ENCODE measurements around the gene ANKRD24.

Gene ANKRD24

DNA sequence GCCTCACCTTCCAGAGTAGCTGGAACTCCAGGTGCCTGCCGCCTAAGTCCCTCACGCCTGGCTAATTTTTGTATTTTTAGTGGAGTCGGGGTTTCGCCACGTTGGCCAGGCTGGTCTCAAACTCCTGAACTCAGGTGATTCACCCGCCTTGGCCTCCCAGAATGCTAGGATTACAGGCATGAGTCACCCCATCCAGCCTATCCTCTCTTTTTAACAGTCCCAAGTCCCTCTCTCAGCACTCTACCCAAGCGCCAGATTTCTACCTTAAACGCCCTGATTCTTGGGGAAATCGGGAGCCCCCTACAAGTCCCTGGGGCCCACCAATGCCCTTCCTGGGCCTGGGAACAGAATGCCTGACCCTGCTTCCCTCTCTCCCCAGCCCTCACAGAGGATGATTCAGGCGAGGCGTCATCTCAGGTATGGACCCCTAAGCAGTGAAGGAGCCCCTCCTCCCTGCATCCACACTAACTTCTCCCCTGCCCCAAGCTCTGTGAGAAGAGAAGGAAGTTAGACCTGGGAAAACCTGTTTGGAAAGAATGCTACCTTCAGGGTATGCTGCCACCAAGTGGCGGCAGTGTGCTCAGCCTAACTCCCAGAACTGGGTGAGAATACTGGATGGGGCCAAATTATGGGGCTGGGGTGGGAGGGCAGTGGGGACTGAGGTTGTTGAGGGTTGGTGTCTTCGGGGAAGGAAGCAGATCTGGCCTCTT, 26.1 kb downstream of the ANKRD24 start:
- no peak overlapping the region for H2AFZ ChIP-seq (ENCODE audit: low read depth, low read length, severe bottlenecking)
- no peaks in the 10 kb centered on the region for H4K20me1 ChIP-seq (ENCODE audit: low read depth, low read length)
- TF ChIP-seq CTCF (IDR thresholded peaks at IDR 0.05; ENCODE audit: insufficient read depth, low read length, poor library complexity, severe bottlenecking) (peak; percentile 43), EZH2phosphoT487 (conservative IDR thresholded peaks at IDR 0.05; ENCODE audit: low read length) (no peak)
- H3K9me3 ChIP-seq (ENCODE audit: insufficient read depth, low read length) = no peaks in the 10 kb centered on the region
- H3F3A ChIP-seq (ENCODE audit: insufficient read depth) = no peaks in the 10 kb centered on the region
- no peaks in the 10 kb centered on the region for H3K36me3 ChIP-seq (ENCODE audit: low read length)
- no peak overlapping the region for H3K4me2 ChIP-seq (ENCODE audit: low read depth, low read length, poor library complexity, severe bottlenecking)
- no peaks in the 10 kb centered on the region for H3K27me3 ChIP-seq (ENCODE audit: low read length)
- no peak overlapping the region for H3K9ac ChIP-seq (ENCODE audit: low read length)
- H3K27ac ChIP-seq (ENCODE audit: low read depth, low read length) = no peak overlapping the region
- H3K4me3 ChIP-seq (ENCODE audit: insufficient read depth, low read length, poor library complexity, severe bottlenecking) = no peak overlapping the region
- H3K9me2 ChIP-seq (replicated peaks; ENCODE audit: insufficient read depth, low read length) = no peaks in the 10 kb centered on the region
- H3K79me2 ChIP-seq (ENCODE audit: insufficient read depth, low read length) = no peaks in the 10 kb centered on the region

DNA sequence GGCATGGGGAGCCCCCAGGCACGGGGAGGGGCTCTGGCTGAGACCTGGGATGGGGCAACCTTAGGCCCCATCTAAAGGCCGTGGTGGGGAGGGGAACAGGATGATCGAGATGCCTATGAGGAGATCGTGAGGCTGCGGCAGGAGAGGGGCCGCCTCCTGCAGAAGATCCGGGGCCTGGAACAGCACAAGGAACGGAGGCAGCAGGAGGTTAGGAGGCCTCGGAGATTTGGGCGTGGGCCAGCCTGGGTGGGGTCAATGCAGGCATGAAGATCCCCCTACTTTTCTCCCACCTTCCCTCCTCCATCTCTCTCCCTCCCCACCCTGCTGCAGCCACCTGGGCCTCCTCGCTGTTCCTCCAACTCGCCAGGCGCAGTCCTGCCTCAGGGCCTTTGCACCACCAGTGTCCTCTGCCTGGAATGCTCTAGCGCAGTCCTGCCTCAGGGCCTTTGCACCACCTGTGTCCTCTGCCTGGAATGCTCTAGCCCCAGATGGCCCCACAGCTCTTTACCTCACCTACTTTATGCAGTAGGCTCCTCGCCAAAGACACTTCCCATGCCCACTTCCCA, 27.8 kb downstream of the ANKRD24 start:
- H3K27ac ChIP-seq (ENCODE audit: low read depth, low read length) = no peak overlapping the region
- H3K36me3 ChIP-seq (ENCODE audit: low read length) = no peaks in the 10 kb centered on the region
- no peak overlapping the region for H3K4me2 ChIP-seq (ENCODE audit: low read depth, low read length, poor library complexity, severe bottlenecking)
- H3K4me3 ChIP-seq (ENCODE audit: insufficient read depth, low read length, poor library complexity, severe bottlenecking) = no peak overlapping the region
- TF ChIP-seq CTCF (IDR thresholded peaks at IDR 0.05; ENCODE audit: insufficient read depth, low read length, poor library complexity, severe bottlenecking) (no peak), EZH2phosphoT487 (conservative IDR thresholded peaks at IDR 0.05; ENCODE audit: low read length) (no peak)
- no peak overlapping the region for H2AFZ ChIP-seq (ENCODE audit: low read depth, low read length, severe bottlenecking)
- H3K9ac ChIP-seq (ENCODE audit: low read length) = no peak overlapping the region
- no peaks in the 10 kb centered on the region for H3K27me3 ChIP-seq (ENCODE audit: low read length)
- no peaks in the 10 kb centered on the region for H3F3A ChIP-seq (ENCODE audit: insufficient read depth)
- no peaks in the 10 kb centered on the region for H3K9me2 ChIP-seq (replicated peaks; ENCODE audit: insufficient read depth, low read length)
- H3K79me2 ChIP-seq (ENCODE audit: insufficient read depth, low read length) = no peaks in the 10 kb centered on the region
- H4K20me1 ChIP-seq (ENCODE audit: low read depth, low read length) = no peaks in the 10 kb centered on the region
- H3K9me3 ChIP-seq (ENCODE audit: insufficient read depth, low read length) = no peaks in the 10 kb centered on the region

GRCh38 chr19:4213116-4213515, 30.6 kb downstream of the ANKRD24 start:
- H3K27me3 ChIP-seq (ENCODE audit: low read length) = no peaks in the 10 kb centered on the region
- H3F3A ChIP-seq (ENCODE audit: insufficient read depth) = no peaks in the 10 kb centered on the region
- no peaks in the 10 kb centered on the region for H3K79me2 ChIP-seq (ENCODE audit: insufficient read depth, low read length)
- H3K4me2 ChIP-seq (ENCODE audit: low read depth, low read length, poor library complexity, severe bottlenecking) = no peak overlapping the region
- H3K36me3 ChIP-seq (ENCODE audit: low read length) = no peaks in the 10 kb centered on the region
- no peak overlapping the region for H3K4me3 ChIP-seq (ENCODE audit: insufficient read depth, low read length, poor library complexity, severe bottlenecking)
- no peaks in the 10 kb centered on the region for H3K9me3 ChIP-seq (ENCODE audit: insufficient read depth, low read length)
- TF ChIP-seq CTCF (IDR thresholded peaks at IDR 0.05; ENCODE audit: insufficient read depth, low read length, poor library complexity, severe bottlenecking) (no peak), EZH2phosphoT487 (conservative IDR thresholded peaks at IDR 0.05; ENCODE audit: low read length) (no peak)
- H2AFZ ChIP-seq (ENCODE audit: low read depth, low read length, severe bottlenecking) = no peak overlapping the region
- H3K27ac ChIP-seq (ENCODE audit: low read depth, low read length) = no peak overlapping the region
- no peak overlapping the region for H3K9ac ChIP-seq (ENCODE audit: low read length)
- H4K20me1 ChIP-seq (ENCODE audit: low read depth, low read length) = no peaks in the 10 kb centered on the region
- no peaks in the 10 kb centered on the region for H3K9me2 ChIP-seq (replicated peaks; ENCODE audit: insufficient read depth, low read length)
